IPS-NIHi11 (cell line): ENCODE measurements around the gene FGF18.

ENCODE experiments used
- DNase-seq: peaks from one replicate; pipeline ENCODE4 v3.0.0; 2012; ENCODE audit warnings: mixed read lengths, low spot score

The FGF18 gene

DNA sequence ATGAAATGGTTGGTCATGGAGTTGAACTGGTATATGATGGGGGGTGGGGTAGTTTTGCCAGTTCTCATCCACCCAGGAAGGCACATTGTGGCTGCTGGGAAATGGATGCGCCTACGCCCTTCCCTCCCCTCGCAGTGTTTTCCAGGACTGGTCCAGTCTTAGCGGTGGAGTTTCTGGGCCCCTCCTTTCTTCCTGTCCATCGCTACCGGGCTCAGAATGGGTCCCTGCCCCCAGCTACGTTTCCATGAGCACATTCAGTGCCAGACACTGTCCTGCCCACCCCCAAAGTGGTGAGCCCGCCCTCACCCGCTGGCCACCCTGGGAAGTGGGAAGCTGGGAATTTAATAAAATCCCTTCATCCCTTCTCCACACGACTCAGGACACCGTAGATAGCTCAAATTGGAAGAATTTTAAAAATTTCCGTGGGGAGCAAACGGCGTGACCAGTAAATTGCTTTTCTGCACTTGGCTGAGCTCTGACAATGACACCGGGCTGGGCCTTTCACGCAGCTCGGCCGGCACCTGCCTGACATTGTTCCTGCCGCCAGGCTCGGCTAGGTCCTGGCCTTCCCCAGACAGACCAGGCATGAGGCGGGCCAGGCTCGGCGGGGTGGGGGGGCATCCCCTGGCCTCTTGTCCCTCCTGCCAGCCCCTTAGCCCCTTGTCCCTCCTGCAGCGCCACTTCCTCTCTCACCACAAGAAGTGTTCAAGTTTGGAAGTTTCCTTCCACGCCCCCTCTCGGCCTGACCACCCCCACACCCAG lies 3.6 kb downstream of the FGF18 start:
- peak; percentile 59 for DNase-seq

DNA sequence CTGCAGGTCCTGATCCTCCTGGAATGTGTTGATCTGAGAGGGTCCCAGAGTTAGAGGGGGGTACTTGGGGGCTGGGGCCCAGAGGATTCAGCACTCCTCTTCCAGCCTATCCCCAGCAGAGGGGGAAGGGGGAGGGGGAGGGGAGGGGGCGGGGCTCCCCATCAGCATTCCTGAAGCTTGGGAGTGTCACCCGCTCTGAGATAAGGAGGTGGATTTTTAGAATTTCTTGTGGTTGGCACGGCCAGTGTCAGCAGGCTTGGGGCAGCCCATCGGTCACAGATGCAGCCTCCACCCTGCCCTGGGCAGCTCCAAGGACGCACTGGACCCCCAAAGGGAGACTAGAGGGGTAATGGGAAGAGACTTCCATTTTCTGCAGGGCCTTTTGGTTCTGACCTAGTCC lies 5.3 kb downstream of the FGF18 start:
- peak; percentile 67 for DNase-seq

DNA sequence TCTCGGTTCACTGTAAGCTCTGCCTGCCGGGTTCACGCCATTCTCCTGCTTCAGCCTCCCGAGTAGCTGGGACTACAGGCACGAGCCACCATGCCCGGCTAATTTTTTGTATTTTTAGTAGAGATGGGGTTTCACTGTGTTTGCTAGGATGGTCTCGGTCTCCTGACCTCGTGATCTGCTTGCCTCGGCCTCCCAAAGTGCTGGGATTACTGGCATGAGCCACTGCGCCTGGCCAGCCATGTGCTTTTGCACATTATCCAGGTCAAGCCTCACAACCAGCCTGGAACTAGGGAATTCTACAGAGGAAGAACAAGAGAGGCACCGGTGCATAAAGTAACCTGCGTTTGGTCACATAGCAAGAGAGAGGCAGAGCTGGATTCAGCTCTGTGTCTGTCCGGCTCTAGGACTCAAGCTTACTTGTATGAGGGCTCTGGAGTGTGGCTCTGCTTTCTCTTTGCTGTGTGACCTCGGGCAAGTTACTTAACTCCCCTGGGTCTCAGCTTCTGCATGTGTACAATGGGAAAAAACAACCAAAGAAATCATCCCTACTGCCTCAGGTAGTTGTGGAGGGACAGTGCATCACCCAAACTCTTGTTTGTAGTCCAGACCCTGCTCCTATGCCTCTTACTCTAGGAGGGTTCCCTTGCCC lies 6.3 kb downstream of the FGF18 start:
- DNase-seq: no peak

DNA sequence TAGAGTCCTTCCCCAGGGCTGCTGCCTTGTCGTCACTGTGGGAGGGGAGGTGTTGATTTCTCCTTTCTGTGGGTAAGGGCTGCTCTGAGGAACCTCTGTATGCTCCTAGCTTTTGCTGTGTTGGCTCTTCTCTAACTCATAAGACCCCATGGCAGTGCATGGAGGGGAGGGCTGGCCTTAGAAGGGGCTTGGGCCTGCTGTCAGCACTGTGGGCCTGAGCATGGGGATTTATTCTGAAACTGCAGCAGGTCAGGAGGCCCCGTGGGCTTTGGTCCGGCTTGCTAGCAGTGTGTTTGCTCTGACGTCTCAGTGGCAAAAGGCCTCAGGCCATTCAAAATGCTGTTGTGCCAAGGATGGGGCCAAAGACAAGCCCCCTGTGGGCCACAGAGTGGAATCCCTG lies 6.8 kb downstream of the FGF18 start:
- DNase-seq: no peak

DNA sequence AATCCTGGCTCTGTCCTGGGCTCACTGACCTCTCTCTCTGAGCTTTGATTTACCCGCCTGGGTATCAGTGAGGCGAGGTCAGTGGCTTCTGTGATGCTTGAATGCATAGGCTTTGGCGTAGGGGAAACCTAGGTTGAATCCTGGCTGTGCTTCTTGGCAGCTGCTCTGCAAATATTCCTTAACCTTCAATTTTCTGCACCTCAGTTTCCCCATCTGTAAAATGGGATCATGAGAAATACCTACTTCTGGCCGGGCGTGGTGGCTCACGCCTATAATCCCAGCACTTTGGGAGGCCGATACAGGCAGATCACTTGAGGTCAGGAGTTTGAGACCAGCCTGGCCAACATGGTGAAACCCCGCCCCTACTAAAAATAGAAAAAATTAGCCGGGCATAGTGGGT lies 7.2 kb downstream of the FGF18 start:
- DNase-seq: no peak

DNA sequence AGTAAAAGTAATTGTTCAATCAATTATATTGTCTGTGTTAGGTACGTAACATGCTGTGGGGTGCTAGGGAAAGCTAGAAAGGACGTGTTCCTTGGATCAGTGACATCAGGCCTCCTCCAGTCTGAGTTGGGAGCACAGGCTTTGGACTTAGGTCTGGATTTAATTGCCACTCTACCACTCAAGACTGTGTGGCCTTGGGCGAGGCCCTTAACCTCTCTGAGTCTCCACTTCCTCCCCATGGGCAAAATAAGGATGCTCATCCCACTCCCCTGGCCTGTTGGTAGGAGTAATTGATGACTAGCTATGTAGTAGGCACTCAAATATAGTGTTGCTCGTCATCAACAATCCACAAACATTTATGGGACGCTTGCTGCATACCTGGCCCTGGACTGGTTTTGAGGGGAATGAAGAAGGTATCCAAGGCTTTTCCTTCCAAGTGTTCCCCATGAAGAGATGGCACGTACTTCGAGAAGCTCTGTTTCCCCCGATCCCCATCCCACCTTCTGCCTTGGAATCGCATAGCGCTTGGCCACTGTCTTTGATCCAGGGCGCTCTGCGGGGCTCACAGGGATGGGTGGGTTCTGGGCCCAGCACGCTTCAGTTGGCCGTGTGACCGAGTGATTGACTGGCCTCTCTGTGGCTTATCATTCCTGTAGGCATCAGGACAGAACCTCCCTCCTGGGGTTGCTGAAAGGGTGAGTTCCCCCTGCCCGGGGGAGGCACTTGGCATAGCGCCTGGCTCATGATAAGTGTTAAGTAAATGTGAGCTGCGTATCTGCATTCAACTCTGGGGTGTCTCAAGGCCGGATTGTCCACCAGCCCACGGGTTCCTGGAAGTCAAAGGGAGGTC lies 8.1 kb downstream of the FGF18 start:
- no peak for DNase-seq

DNA sequence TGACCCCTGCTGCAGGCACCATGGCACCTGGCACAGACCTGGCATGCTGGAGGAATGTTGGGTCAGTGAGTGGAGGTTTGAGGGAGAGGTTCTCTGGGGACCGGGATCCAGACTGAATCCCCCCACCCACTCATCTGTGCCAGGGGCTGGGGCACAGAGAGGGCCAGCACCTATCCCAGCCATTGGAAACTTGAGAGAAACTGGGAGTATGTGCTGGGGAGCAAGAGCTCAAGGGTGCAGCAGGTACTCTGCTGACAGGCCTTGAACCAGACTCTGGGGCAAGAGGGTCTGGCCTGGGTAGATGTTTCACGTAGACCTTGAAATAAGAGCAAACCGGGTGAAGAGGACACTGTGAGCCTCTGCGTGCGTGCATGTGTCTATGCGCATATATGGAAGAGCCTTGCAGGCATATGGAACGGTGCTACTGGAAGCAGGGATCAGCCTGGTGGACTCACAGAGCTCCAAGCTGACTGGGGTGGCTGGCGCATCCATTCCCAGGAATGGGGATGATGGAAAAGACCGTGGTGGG lies 8.8 kb downstream of the FGF18 start:
- DNase-seq: no peak

DNA sequence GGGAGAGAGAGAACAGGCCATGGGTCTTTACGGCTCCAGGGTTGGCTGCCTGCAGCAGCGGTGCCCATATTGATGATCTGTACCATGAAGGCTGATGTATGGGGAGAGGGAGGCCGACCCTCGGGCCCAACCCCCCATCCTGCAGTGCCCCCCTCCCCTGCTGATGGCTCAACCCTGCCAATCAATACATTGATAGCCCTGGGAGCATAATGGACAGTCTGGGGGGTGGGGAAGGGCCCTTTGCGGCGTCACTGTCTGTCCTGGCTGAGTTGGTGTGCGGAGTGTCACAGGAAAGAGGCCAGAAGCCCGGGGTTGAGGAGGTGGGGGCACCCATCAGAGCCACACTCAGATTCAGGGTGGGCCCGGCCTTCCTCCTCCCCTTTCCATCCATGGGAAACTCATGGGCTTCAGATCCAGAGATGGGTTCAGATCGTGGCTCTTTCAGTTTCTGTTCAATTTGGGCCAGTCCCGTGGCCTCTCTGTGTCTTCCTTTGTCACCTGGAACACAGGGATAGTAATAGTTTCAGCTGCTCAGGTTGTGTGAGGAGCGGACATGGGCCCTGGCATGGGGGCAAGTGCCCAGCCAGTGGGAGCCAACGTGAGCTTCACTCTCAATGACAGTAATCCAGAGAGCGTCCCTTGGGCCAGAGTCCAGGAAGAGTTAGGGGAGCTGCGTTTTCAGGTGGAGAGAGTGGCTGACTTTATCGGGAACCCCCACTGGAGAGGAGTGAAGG lies 9.5 kb downstream of the FGF18 start:
- no peak for DNase-seq

DNA sequence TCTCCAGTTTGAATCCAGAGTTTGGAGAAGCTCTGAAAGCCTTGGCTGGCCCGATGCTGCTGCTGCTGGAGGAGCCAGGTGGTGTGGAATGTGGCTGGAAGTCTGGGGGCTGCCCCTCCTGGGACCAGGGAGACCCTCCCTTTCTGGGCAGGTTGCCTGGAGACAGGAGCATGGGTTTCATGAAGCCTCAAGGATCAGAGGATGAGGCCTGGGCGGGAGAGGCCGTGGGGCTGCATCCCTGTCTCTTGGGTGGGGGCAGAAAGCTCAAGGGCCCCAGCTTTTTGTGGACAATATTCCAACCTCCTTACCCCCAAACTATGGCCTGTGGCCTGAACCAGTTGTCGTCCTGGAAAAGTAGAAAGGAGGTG lies 10.1 kb downstream of the FGF18 start:
- no peak for DNase-seq

DNA sequence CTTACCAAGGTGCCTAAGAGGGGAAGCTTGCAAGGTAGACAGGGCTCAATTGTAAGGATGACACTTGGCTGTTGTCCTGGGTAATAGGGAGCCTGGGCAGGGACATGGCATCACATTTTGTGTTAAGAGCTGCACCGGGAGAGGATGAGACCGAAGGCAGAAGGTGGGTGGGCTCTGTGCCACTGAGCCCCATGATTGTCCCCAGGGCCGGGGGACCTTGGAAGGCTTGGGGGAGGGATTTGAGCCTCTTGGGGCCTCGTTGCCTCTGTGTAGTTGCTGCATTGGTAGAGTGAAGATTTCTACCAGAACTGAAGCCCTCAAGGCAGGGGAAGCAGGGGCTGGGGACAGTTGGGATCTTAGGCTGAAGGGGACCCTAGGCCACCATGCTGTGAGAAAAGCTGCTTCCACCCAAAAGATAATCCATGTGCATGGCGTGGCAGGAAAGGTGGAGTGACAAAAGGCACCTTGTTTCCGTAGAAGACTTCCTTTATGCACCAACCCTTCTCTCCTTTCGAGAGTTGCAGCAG lies 11.9 kb downstream of the FGF18 start:
- no peak for DNase-seq

DNA sequence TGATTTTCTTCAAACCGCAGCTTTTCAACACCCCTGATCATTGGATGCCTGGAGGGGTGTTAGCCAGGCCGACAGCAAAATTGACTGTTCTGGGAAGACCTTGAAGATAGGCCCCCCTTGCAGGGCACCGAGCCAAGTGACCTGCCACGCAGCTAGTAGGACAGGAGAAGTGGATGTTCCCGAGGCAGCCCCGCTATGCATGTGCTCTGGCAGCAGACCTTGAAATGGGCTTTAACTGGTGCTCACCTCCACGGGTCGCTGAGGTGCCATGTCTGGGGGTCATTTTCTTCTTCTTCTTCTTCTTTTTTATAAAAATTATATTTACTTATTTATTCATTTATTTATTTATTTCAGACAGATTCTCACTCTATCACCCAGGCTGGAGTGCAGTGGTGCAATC lies 12.6 kb downstream of the FGF18 start:
- no peak for DNase-seq

DNA sequence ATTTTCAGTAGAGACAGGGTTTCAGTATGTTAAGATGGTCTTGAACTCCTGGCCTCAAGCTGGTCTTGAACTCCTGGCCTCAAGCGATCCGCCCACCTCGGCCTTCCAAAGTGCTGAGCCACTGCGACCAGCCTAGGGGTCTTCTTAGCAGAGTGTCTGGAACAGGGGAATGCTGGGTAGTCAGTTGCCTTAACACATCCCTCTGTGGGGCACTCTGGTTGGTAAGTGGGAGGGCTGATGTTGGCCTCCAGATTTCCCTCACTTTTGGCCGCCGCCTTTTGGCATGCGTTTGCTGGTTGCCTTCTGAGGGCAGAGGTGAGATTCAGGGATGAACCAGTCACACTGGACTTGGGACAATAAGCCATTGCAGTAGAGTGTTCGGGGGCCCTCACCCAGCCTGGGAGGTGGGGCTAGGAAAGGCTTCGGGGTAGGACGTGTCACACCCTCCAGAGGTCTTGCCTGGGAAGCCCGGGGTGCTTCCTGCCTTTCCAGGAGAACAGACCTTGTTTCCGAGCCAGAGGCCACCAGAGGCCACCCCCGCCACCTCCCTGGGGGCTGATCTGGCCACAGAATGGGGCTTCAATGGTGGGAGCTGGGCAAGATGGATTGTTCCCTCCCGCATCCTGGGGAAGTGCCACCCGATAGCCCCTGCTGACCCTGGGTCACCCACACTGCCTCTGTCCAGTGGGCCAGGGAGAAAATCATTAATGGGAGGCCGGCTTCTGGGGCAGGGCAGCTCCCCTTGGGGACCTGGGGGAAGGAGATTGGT lies 13.3 kb downstream of the FGF18 start:
- DNase-seq: no peak

DNA sequence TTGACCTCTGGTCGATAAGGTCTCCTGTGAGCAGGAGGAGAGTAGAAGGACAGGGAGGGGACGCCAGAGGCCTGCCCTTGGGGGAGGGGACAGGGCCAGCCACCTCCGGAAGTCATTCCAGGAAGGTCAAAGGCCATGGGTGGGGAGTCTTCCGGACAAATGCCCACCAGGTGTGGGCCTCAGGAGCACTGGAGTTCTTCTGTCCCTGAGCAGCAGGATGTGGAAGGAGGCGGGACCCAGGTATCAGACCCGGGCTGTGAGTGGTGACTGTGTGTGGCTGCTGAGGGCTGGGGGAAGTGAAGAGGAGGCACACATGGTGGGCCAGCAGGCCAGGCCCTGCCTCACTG lies 13.9 kb downstream of the FGF18 start:
- DNase-seq: no peak

DNA sequence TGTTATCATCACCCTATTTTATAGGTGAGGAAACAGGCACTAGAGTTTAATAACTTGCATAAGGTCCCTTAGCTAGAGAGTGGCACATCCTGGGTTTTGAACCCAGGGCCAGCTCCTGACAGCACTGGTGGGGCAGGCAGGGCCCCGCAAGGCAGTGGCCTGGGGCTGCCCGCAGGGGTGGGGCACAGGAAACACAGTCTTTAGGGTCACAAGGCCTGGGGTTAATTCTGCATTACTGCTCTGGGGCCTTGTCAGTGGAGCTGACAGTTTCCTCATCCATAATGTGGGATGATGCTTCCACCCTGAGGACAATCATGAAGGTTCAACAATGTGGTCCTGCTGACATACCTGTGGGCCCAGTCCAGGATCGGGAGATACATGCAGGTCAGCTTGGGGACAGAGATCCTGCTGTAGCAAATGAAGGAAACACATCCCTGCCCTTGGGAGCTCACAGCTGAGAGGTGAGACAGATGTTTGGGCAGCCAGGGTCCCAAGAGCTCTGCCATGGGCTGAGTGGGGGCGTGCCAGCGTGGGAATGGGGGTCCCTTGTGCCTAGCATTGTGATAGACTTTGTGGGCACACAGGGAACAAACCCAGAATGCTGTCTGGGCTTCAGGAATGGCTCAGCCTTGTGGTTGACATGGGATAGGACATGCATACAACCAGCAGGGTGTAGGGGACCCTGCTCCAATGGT lies 14.7 kb downstream of the FGF18 start:
- DNase-seq: no peak

DNA sequence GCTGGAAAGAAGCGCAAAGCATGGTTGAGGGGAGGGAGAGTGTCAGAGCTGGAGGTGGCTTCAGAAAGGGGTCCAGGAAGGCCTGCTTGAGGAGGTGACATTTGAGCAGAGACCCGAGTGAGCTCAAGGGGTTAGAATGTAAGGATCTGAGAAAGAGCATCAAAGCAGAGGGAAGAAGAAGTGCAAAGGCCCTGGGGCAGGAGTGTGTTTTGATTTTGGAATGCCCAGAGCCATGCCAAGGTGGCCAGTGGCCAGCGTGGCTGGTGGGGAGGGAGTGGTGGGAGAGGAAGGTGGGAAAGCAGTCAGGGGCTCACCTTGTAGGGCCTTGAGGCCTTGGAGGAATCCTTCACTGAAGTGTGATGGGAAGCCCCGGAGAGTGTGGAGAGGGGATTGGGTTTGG lies 15.4 kb downstream of the FGF18 start:
- no peak for DNase-seq

DNA sequence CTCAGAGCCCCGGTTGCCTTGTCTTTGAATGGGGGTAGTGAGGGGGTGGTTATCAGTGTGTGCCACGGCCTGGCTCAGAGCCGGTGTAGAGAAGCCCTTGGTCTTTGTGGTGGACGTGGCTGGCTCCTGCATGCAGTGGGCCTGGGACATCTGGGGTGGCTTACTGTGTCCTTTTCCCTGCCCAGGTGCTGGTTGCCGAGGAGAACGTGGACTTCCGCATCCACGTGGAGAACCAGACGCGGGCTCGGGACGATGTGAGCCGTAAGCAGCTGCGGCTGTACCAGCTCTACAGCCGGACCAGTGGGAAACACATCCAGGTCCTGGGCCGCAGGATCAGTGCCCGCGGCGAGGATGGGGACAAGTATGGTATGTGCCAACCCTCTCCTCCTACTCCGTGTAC lies 16.5 kb downstream of the FGF18 start:
- no peak for DNase-seq

DNA sequence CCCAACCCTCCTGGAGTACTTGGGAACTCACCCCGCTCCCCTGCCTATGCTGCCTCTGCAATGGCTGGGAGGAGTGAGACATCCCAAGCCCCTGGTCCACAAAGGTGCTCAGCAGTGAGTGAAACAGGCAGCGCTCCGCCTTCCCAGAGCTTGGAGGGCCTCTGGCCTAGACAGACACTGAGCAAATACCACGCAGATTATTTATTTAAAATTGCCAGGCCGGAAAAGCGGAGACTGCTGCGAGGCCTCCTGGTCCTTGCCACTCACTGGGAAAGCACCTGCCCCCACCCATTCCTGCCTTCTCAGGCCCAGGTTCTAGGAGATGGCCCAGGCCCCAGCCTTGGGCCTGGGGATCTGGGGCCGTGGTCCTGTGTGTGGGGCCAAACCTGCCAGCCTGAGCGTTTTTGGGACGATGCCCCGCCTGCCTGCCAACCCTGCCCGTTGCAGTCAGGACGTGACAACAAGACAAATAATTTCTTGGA lies 17.4 kb downstream of the FGF18 start:
- no peak for DNase-seq

DNA sequence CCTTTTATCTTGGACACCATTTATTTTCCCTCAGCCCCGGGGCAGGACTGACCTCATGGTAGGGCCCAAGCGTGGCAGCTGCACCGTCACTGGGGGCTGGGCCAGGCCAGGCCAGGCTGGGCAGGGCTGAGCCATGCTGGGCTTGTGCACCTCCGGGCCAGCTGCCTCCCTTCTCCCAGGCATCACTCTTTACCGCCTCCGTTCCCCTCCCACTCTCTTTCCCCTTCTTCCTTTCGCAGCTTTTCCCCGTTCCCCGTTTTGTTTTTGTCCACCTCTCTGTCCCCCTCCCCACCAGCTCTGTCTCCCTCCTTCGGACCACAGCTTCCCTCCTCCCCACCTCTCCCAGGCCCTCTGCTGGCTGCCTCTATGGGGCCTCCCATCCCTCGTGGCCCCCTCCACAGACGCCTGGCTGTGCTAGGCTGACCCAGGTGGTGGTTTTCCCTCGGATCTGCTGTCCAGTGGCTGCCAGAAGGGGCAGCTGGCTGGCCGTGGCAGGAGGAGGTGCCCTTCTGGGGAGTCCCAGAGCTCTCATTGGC lies 17.9 kb downstream of the FGF18 start:
- peak; percentile 52 for DNase-seq

DNA sequence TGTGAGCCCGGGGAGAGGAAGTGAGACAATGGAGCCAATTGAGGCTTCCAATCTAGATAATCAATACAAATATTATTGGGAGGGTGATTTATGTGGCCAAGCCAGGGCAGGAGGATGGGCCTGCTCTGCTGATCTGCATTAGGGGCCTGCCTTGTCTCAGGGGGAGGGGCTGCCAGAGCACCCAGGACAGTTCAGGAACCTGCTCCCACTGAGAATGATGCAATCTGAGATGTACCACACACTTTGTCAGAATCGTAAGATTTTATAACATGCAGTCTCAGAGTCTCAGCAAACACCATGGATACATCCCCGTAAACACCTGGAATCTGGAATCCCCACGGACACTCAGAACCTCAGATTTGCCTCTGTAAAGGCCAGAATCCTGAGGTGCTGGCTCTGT lies 19.3 kb downstream of the FGF18 start:
- no peak for DNase-seq

DNA sequence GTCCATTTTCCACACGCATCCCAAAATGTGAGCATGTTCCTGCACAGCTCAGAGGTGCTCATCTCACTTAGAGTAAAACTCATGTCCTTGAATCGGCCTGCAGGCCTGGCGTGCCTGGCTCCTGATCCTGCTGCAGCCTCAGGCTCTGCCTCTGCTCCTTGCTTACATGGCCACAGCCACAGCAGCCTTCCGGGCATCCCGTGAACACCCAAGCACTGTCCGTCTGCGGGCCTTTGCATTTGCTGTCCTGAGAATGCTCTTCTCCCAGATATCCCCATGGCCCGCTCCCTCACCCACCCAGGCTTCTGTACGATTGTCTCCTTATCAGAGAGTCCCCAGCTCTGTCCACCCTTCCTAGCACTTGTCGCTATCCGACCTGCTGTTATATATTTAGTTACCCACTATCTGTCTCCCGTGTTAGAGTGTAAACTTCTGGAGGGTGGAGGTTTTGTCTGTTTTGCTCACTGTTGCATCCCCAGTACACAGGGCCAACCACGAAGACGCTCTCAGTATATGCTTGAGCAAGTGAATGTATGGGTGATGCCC lies 21.9 kb downstream of the FGF18 start:
- no peak for DNase-seq
